AG10803 (cell line): ENCODE results near the gene TRIOBP.

Source experiments
- DNase-seq: peaks from one replicate; pipeline ENCODE4 v3.0.0; 2010; ENCODE audit warnings: low read depth
- H3K4me3 ChIP-seq: 2 replicates; pipeline ENCODE4 v1.5.1; 2011; ENCODE audit warnings: mild to moderate bottlenecking, low read length, control low read depth
- TF ChIP-seq, protein P1 (sequence below): conservative IDR thresholded peaks from 2 replicates; pipeline ENCODE4 v1.5.1; 2011; ENCODE audit warnings: mild to moderate bottlenecking, low read length, control low read depth, inconsistent platforms

Gene TRIOBP

DNA sequence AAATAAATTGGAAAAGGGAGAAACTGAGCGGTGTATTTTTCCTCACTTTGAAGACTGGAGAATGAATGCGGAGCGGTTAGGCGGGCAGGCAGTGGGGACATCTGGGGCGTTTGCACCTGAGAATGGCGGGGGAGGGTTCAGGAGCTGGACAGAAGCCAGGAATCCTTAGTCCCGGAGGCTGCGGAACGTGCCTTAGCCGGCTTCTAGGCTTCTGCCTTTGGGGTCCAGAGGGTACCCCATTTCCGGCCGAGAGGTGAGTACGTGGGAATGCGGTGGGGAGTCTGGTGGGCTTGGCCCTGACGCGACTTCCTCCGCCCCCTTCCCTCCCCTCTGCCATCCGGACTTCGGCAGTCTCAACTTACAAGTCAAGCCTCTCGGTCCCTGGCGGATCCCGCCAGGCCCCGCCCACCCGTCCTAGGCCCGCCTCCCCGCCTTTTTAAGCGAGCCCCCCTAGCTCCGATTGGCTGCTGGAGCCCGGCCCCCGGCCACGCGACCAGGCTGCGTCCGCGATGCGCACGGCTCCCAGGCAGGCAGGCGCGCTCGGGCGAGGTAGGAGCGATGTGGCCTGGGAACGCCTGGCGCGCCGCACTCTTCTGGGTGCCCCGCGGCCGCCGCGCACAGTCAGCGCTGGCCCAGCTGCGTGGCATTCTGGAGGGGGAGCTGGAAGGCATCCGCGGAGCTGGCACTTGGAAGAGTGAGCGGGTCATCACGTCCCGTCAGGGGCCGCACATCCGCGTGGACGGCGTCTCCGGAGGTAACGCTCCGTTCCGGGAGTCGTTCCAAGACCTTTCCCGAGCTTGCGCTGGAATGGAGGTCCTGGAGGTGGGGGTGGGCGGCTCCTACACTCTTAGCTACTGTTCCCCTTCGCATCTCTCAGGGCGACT is 110.8 kb downstream of the TRIOBP start, which contains the start of gene GCAT:
Gene GCAT, plus strand, starts transcription at position 525 of the 884 bp plus-strand sequence. Its CDS starts 34 bp downstream, at position 559.
- TF ChIP-seq, protein P1, sequence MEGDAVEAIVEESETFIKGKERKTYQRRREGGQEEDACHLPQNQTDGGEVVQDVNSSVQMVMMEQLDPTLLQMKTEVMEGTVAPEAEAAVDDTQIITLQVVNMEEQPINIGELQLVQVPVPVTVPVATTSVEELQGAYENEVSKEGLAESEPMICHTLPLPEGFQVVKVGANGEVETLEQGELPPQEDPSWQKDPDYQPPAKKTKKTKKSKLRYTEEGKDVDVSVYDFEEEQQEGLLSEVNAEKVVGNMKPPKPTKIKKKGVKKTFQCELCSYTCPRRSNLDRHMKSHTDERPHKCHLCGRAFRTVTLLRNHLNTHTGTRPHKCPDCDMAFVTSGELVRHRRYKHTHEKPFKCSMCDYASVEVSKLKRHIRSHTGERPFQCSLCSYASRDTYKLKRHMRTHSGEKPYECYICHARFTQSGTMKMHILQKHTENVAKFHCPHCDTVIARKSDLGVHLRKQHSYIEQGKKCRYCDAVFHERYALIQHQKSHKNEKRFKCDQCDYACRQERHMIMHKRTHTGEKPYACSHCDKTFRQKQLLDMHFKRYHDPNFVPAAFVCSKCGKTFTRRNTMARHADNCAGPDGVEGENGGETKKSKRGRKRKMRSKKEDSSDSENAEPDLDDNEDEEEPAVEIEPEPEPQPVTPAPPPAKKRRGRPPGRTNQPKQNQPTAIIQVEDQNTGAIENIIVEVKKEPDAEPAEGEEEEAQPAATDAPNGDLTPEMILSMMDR = no peak
- peak; percentile 95 for DNase-seq
- peak within 1 kb of the TSS; percentile 81 for H3K4me3 ChIP-seq

DNA sequence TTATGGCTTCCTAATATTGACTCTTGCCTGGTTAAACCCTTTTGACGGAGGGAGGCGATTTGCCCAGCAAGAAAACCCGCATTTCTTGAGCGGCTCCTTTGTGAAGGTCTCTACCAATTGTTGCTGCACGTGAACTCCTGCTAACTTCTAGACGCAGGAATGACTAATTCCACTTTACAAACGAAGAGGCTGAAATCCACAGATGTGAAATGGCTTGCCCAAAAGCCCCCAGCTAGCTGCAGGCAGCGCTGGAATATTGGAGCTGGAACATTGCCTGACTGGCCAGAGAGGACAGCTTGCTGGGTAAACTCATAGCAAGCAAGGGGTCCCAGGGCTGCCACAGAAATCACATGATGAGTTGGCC is 111.4 kb downstream of the TRIOBP start:
- H3K4me3 ChIP-seq = peak overlapping the region; percentile 75
- TF ChIP-seq, protein P1 = no peak
- no peak for DNase-seq

DNA sequence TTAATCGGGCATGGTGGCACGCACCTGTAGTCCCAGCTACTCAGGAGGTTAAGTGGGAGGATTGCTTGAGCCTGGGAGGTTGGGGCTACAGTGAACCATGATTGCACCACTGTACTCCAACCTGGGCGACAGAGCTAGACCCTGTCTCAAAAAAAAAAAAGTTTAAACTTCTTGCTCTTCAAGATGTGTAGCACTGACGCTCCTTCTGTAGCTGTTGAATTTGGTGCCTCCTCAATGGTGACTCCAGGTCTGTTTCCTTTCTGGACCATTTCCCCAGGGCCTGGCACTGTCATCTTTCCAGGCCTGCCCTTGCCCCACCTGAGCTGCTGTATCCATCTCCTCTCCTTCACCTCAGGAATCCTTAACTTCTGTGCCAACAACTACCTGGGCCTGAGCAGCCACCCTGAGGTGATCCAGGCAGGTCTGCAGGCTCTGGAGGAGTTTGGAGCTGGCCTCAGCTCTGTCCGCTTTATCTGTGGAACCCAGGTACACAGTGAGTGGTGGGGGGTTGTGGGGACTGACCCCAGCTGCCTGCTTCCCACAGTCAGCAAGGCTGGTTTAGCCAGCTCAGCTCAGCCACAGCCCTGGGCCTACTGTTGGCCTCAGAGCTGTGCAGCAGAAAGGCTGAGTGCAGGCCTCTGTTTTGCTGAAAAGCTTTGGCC is 113.0 kb downstream of the TRIOBP start:
- no peak overlapping the region for H3K4me3 ChIP-seq
- TF ChIP-seq, protein P1 = no peak
- no peak for DNase-seq

DNA sequence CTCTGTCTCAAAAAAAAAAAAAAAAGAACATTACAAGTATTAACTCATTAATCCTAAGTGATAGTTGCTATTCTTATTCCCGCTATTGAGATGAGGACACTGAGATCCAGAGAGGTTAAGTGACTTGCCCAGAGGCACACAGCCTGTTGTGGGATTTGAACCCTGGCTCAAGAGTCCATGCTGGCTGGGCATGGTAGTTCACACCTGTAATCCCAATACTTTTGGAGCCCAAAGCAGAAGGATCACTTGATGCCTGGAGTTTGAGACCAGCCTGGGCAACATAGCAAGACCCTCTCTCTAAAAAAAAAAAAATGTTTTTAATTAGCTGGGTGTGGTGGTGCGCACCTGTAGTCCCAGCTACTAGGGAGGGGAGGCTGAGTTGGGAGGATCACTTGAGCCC is 115.0 kb downstream of the TRIOBP start:
- DNase-seq = no peak
- TF ChIP-seq, protein P1 = no peak
- no peak overlapping the region for H3K4me3 ChIP-seq

DNA sequence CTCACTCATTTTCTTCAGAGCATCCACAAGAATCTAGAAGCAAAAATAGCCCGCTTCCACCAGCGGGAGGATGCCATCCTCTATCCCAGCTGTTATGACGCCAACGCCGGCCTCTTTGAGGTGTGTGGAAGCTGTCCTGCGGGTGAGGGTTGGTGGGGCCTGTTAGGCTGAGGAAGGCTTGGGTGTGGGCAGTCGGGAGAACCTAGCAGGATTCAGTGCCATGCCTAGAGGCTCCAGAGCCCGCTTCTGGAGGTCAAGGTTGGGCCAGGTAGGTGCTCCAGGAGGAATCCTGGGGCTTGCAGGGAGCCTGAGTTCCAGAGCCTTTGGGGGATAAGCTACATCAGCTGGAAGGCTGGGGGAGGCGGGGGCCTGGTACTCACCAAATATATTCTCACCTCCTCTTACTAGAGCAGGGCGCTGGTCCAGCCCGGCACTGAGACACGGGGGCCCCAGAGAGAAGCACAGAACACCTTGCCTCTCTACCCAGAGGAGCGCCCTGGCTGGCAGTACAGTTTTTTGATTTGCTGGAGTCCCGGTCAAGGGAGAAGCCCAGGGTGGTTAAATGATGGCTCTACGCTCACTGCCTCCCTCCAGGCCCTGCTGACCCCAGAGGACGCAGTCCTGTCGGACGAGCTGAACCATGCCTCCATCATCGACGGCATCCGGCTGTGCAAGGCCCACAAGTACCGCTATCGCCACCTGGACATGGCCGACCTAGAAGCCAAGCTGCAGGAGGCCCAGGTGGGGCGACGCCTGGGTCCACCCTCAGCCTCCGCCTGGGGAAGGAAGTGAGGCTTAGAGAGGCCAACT is 116.2 kb downstream of the TRIOBP start:
- H3K4me3 ChIP-seq = no peak overlapping the region
- DNase-seq = no peak
- TF ChIP-seq, protein P1 = no peak

DNA sequence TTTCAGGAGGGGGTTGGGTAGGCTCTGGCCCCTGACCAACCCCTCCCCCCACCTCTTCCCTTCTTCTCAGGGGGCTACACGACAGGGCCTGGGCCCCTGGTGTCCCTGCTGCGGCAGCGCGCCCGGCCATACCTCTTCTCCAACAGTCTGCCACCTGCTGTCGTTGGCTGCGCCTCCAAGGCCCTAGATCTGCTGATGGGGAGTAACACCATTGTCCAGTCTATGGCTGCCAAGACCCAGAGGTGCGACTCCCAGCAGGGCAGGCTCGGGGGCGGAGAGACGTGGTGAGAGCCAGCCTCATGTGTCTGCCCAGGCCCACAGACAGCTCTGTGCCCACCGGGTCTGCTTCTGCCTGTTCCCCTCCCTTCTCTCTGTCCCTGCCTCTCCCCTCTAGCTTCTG is 118.7 kb downstream of the TRIOBP start:
- no peak overlapping the region for H3K4me3 ChIP-seq
- TF ChIP-seq, protein P1 = no peak
- DNase-seq = no peak
